ENCODE data around the gene TAC3.

DNA sequence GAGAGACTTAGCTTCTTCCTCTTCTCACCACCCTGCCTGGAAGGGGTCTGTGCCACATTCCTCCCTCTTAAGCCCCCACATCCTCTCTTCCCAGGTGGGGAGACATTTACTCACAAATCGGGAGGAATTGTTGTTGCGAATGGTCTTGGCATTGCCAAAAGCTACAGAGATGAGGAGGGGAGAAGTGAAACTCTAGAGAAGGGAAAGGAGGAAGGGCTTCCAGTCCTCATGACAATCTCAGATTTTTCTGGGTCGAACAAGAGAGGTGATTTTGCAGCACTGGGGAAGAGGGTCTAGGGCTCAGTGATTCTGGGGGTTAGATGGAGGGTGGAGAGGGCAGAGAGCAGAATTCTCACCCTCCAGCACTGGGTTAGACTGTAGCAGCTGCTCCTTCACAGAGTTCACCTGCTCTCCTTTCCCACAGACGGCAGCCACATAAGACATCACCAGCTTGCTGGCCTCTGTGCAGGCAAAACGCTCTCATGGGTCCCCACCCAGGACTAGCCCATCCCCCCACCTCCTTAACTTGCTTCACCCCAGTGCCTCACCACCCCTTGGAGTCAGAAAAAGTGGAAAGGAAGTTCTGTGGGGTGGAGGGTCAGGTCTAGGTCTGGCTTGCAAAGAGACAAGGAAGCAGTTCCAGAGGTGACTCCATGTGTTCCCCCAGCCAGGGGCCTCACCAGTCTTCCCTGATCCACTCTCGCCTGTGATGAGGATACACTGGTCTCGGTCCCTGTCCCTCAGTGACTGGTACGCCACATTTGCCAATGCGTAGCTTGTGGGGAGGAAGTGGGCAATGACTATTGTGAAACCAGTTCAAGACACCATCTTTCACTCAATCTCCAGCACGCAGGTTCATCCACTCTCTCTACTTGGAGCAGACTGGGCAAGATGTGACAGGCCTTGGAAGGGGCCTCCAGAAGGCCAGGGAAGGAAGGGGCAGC lies 30.9 kb upstream of the TAC3 start:
- TF ChIP-seq, protein P1, sequence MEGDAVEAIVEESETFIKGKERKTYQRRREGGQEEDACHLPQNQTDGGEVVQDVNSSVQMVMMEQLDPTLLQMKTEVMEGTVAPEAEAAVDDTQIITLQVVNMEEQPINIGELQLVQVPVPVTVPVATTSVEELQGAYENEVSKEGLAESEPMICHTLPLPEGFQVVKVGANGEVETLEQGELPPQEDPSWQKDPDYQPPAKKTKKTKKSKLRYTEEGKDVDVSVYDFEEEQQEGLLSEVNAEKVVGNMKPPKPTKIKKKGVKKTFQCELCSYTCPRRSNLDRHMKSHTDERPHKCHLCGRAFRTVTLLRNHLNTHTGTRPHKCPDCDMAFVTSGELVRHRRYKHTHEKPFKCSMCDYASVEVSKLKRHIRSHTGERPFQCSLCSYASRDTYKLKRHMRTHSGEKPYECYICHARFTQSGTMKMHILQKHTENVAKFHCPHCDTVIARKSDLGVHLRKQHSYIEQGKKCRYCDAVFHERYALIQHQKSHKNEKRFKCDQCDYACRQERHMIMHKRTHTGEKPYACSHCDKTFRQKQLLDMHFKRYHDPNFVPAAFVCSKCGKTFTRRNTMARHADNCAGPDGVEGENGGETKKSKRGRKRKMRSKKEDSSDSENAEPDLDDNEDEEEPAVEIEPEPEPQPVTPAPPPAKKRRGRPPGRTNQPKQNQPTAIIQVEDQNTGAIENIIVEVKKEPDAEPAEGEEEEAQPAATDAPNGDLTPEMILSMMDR (IDR thresholded peaks at IDR 0.05): no peak
- TF ChIP-seq EP300 (IDR thresholded peaks at IDR 0.05): no peak

Data from sigmoid colon (tissue), 4 donors.